Lung (tissue), 12 donors: ENCODE results near the gene P2RX4. TPM values are rescaled to one million over a fixed set of nuclear protein-coding genes. Genes with fewer than 3 reads are reported as not detected.
A peak's percentile ranks its signal among the peaks of the same experiment; 100 is the strongest.
"Not testable (repeated sequence)": the region's sequence is repeated elsewhere in the genome, so short reads cannot be mapped to it uniquely, and the experiment has no call there.

Experiments
- ATAC-seq: fragments of 200-7000 bp; cut with Tn5 transposase; one replicate; pipeline ENCODE4 v1.9.1; 2020; ENCODE audit warnings: moderate number of reproducible peaks; ENCODE audit not compliant: insufficient read depth, low FRiP score
- DNase-seq, 3 donors: peaks; one replicate each; pipeline ENCODE4 v3.0.0-alpha.2; 2013 to 2017
- H3K27ac ChIP-seq, 2 donors: one replicate each; pipeline ENCODE4 v1.5.1; 2013; ENCODE audit warnings: mild to moderate bottlenecking in 2 of 2, moderate library complexity in 2 of 2, control low read depth in 1 of 2, inconsistent platforms in 1 of 2, low read depth in 1 of 2, low read length in 1 of 2
- H3K27me3 ChIP-seq, 3 donors: one replicate each; pipeline ENCODE4 v1.5.1; 2013; ENCODE audit warnings: low read length in 2 of 3; ENCODE audit not compliant: control insufficient read depth in 3 of 3, insufficient read depth in 3 of 3
- H3K36me3 ChIP-seq, 4 donors: one replicate each; pipeline ENCODE4 v1.5.1; 2013; ENCODE audit warnings: low read length in 4 of 4, mild to moderate bottlenecking in 1 of 4, moderate library complexity in 1 of 4; ENCODE audit not compliant: control insufficient read depth in 4 of 4, insufficient read depth in 4 of 4
- H3K4me1 ChIP-seq, 5 donors: one replicate each; pipeline ENCODE4 v1.5.1; 2013; ENCODE audit warnings: low read length in 5 of 5, mild to moderate bottlenecking in 2 of 5, moderate library complexity in 1 of 5; ENCODE audit not compliant: control insufficient read depth in 5 of 5, insufficient read depth in 5 of 5
- H3K4me3 ChIP-seq: one replicate; pipeline ENCODE4 v1.5.1; 2013; ENCODE audit warnings: mild to moderate bottlenecking, control low read depth, moderate library complexity
- H3K9ac ChIP-seq, 2 donors: one replicate each; pipeline ENCODE4 v1.5.1; 2013; ENCODE audit warnings: low read length in 2 of 2, control low read depth in 1 of 2; ENCODE audit not compliant: insufficient read depth in 1 of 2
- H3K9me3 ChIP-seq, 4 donors: one replicate each; pipeline ENCODE4 v1.5.1; 2013; ENCODE audit warnings: low read length in 3 of 4, mild to moderate bottlenecking in 1 of 4, moderate library complexity in 1 of 4; ENCODE audit not compliant: control insufficient read depth in 4 of 4, insufficient read depth in 3 of 4
- CTCF ChIP-seq: IDR thresholded peaks from 2 replicates; pipeline ENCODE4 v1.5.1; 2012; ENCODE audit warnings: mild to moderate bottlenecking; ENCODE audit errors: control extremely low read depth, extremely low read depth
- WGBS, 2 donors: extraction: QIAGEN DNeasy Blood & Tissue Kit; methylation state at CpG; one replicate each; pipeline ENCODE4 v1.1.7; 2013; 5-methylcytosine and 5-hydroxymethylcytosine counted together
- polyA plus RNA-seq, 2 donors: library from polyadenylated mRNA; stranded (reverse); fragments of 200-250 nt; gene quantifications; one replicate each; pipeline ENCODE4 v1.2.1, GENCODE V29; 2013
- total RNA-seq, 2 donors: library from RNA; depleted of rRNA in 1 of 2; stranded (reverse); fragments of >200 nt in 1 of 2; gene quantifications; one replicate each; pipeline ENCODE4 v1.2.1, GENCODE V29; 2014 to 2021
- donor health status: control.
- donor health status: control.
- donor health status: Bipolar disorder and iron deficiency.
- donor health status: healthy.
- donor health status: DM: yes; HTN: yes; CAD: no.

The P2RX4 gene
- total and polyA plus RNA-seq, 4 donors, result 29.5 to 60.4 (median 46.4) TPM

GRCh38 chr12:121196902-121197301 lies 13.0 kb upstream of the P2RX4 start:
- ATAC-seq, result no peak
- no peak overlapping the region for H3K27ac ChIP-seq
- H3K9ac ChIP-seq, result no peak overlapping the region
- WGBS, 2 donors, result 24 to 52% methylated on average over 6 of the region's 6 CpGs
- H3K4me1 ChIP-seq, result no peaks in the 10 kb centered on the region
- TF ChIP-seq CTCF, result no peak
- no peaks in the 10 kb centered on the region for H3K27me3 ChIP-seq
- no peaks in the 10 kb centered on the region for H3K36me3 ChIP-seq
- no peaks in the 10 kb centered on the region for H3K9me3 ChIP-seq
- H3K4me3 ChIP-seq, result no peak overlapping the region
- peak in 1 of 3 donors; percentile 26 for DNase-seq

- H3K4me3 ChIP-seq, result no peak overlapping the region
- TF ChIP-seq CTCF, result no peak
- no peak overlapping the region for H3K9ac ChIP-seq
- ATAC-seq (no peak), DNase-seq (no peak)
- 75 to 77% methylated on average over 7 of the region's 7 CpGs for WGBS, 2 donors
- peaks cover 0 to 10% (median 0%) of the 10 kb centered on the region in 5 donors for H3K4me1 ChIP-seq
- no peak overlapping the region for H3K27ac ChIP-seq
- no peaks in the 10 kb centered on the region for H3K27me3 ChIP-seq
- H3K36me3 ChIP-seq, result no peaks in the 10 kb centered on the region
- H3K9me3 ChIP-seq, result no peaks in the 10 kb centered on the region
These were observed 11.0 kb upstream of the P2RX4 start for GRCh38 chr12:121198949-121199348.

- not testable (repeated sequence) for H3K36me3 ChIP-seq, H3K27me3 ChIP-seq, H3K4me1 ChIP-seq, H3K9ac ChIP-seq, ATAC-seq, DNase-seq, H3K9me3 ChIP-seq, H3K27ac ChIP-seq, H3K4me3 ChIP-seq
- WGBS, 2 donors, result 96 to 97% methylated on average over 6 of the region's 6 CpGs
These were observed 8.8 kb upstream of the P2RX4 start for GRCh38 chr12:121201140-121201539.

- peaks cover 0 to 10% (median 0%) of the 10 kb centered on the region in 5 donors for H3K4me1 ChIP-seq
These were observed 7.2 kb upstream of the P2RX4 start for GRCh38 chr12:121202407-121203355.

More at GRCh38 chr12:121202407-121203355, 7.2 kb upstream of the P2RX4 start:
- no peak overlapping the region for H3K27ac ChIP-seq
- no peaks in the 10 kb centered on the region for H3K36me3 ChIP-seq
- TF ChIP-seq CTCF, result no peak
- H3K9ac ChIP-seq, result no peak overlapping the region
- DNase-seq (peak in 2 of 3 donors; percentile 21 to 28), ATAC-seq (no peak)
- H3K4me3 ChIP-seq, result no peak overlapping the region
- WGBS, 2 donors, result 64 to 71% methylated on average over 14 of the region's 14 CpGs
- H3K27me3 ChIP-seq, result no peaks in the 10 kb centered on the region
- no peaks in the 10 kb centered on the region for H3K9me3 ChIP-seq
